GM18517 (cell line): Measurements from ENCODE around the gene CALML6.

Source experiments
- ATAC-seq: cut with Tn5 transposase; IDR thresholded peaks from one replicate; pipeline ENCODE4 v1.9.1; 2021; ENCODE audit warnings: mild to moderate bottlenecking, moderate library complexity; ENCODE audit not compliant: unreplicated experiment

CALML6 gene

GRCh38 chr1:1891349-1892078 is 23.5 kb upstream of the CALML6 start:
- ATAC-seq = no peak

GRCh38 chr1:1892079-1892762 is 22.8 kb upstream of the CALML6 start:
- ATAC-seq = no peak

GRCh38 chr1:1892763-1893120 is 22.3 kb upstream of the CALML6 start:
- no peak for ATAC-seq

- no peak for ATAC-seq
These were observed 21.6 kb upstream of the CALML6 start for GRCh38 chr1:1893291-1893985.

GRCh38 chr1:1893997-1894353 is 21.1 kb upstream of the CALML6 start:
- ATAC-seq = no peak

- ATAC-seq = no peak
These were observed 20.6 kb upstream of the CALML6 start for GRCh38 chr1:1894354-1895059.

- no peak for ATAC-seq
These were observed 20.0 kb upstream of the CALML6 start for GRCh38 chr1:1895060-1895418.

- no peak for ATAC-seq
These were observed 19.4 kb upstream of the CALML6 start for GRCh38 chr1:1895456-1896336.

GRCh38 chr1:1898246-1898933 is 16.7 kb upstream of the CALML6 start:
- ATAC-seq = no peak

GRCh38 chr1:1899266-1899966 is 15.6 kb upstream of the CALML6 start:
- ATAC-seq = no peak

- no peak for ATAC-seq
These were observed 15.1 kb upstream of the CALML6 start for GRCh38 chr1:1899967-1900327.

GRCh38 chr1:1900883-1901640 is 14.0 kb upstream of the CALML6 start:
- no peak for ATAC-seq

GRCh38 chr1:1901641-1902294 is 13.3 kb upstream of the CALML6 start:
- no peak for ATAC-seq

GRCh38 chr1:1903224-1903623 is 11.8 kb upstream of the CALML6 start:
- no peak for ATAC-seq

GRCh38 chr1:1906185-1907097 is 8.6 kb upstream of the CALML6 start:
- ATAC-seq = no peak

GRCh38 chr1:1907098-1907736 is 7.8 kb upstream of the CALML6 start:
- no peak for ATAC-seq

- ATAC-seq = no peak
These were observed 6.6 kb upstream of the CALML6 start for GRCh38 chr1:1908506-1908791.
